HCT116 (cell line): ENCODE measurements around the gene MINDY1. TPM values are rescaled to one million over a fixed set of nuclear protein-coding genes. Genes with fewer than 3 reads are reported as not detected.

Experiments used
- CEBPB ChIP-seq: IDR thresholded peaks from 2 replicates; pipeline ENCODE4 v1.6.1; 2012; ENCODE audit warnings: low read depth
- EGR1 ChIP-seq: IDR thresholded peaks from 2 replicates; pipeline ENCODE4 v1.6.1; 2012; ENCODE audit warnings: low read depth
- ELF1 ChIP-seq: IDR thresholded peaks from 2 replicates; pipeline ENCODE4 v1.6.1; 2012; ENCODE audit warnings: low read depth, borderline replicate concordance
- EZH2 ChIP-seq: fragments of 200-600 bp; sonication (generic); IDR thresholded peaks from 2 replicates; pipeline ENCODE4 v1.6.1; 2017; ENCODE audit warnings: antibody characterized with exemption, mixed run types
- EZH2phosphoT487 ChIP-seq: fragments of 200-600 bp; IDR thresholded peaks from 2 replicates; pipeline ENCODE4 v1.6.1; 2018; ENCODE audit warnings: antibody characterized with exemption, borderline replicate concordance
- FOSL1 ChIP-seq: IDR thresholded peaks from 2 replicates; pipeline ENCODE4 v1.6.1; 2012; ENCODE audit warnings: low read depth
- POLR2AphosphoS5 ChIP-seq: IDR thresholded peaks from 2 replicates; pipeline ENCODE4 v1.6.1; 2011; ENCODE audit warnings: mild to moderate bottlenecking, low read depth, low read length, moderate library complexity
- SP1 ChIP-seq: IDR thresholded peaks from 2 replicates; pipeline ENCODE4 v1.6.1; 2012; ENCODE audit warnings: low read depth
- SRF ChIP-seq: IDR thresholded peaks from 2 replicates; pipeline ENCODE4 v1.6.1; 2012; ENCODE audit warnings: low read depth
- ZFX ChIP-seq: fragments of 450-650 bp; IDR thresholded peaks from 2 replicates; pipeline ENCODE4 v1.6.1; 2017
- total RNA-seq: library from RNA; stranded (reverse); gene quantifications from one replicate; pipeline ENCODE4 v1.2.1, GENCODE V29; 2021; ENCODE audit not compliant: unreplicated experiment
- TF ChIP-seq, protein P1 (sequence below): IDR thresholded peaks from 2 replicates; pipeline ENCODE4 v1.6.1; 2011; ENCODE audit warnings: mild to moderate bottlenecking, low read length, moderate library complexity; ENCODE audit not compliant: insufficient replicate concordance; ENCODE audit errors: extremely low read depth
- TF ChIP-seq, protein P2 (sequence below): IDR thresholded peaks from 2 replicates; pipeline ENCODE4 v1.6.1; 2012; ENCODE audit warnings: low read depth
- TF ChIP-seq, protein P3 (sequence below): IDR thresholded peaks from 2 replicates; pipeline ENCODE4 v1.6.1; 2012

The MINDY1 gene
- total RNA-seq, 1 experiment from 2014 or later, result 1.2 TPM

DNA sequence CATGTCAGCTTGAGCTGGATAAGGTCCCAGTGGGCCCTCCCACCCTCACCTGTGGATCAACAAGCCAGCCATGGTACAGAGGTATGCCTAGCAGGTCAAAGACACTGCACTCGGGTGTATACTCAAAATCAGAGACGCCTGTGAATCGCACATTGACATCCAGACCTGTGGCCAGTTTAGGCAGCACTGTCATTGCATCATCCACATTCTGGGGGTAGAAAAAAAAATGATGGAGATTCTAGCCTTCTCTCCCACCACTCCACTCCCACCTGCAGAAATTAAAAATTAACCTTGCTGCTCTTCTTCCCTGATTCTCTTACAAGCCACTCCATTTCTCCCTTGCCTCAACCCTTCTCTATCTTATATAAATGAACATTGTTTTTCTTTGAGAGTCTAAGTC lies 6.3 kb downstream of the MINDY1 start (continued):
- TF ChIP-seq, protein P1, sequence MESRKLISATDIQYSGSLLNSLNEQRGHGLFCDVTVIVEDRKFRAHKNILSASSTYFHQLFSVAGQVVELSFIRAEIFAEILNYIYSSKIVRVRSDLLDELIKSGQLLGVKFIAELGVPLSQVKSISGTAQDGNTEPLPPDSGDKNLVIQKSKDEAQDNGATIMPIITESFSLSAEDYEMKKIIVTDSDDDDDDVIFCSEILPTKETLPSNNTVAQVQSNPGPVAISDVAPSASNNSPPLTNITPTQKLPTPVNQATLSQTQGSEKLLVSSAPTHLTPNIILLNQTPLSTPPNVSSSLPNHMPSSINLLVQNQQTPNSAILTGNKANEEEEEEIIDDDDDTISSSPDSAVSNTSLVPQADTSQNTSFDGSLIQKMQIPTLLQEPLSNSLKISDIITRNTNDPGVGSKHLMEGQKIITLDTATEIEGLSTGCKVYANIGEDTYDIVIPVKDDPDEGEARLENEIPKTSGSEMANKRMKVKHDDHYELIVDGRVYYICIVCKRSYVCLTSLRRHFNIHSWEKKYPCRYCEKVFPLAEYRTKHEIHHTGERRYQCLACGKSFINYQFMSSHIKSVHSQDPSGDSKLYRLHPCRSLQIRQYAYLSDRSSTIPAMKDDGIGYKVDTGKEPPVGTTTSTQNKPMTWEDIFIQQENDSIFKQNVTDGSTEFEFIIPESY, result no peak
- TF ChIP-seq, protein P2, sequence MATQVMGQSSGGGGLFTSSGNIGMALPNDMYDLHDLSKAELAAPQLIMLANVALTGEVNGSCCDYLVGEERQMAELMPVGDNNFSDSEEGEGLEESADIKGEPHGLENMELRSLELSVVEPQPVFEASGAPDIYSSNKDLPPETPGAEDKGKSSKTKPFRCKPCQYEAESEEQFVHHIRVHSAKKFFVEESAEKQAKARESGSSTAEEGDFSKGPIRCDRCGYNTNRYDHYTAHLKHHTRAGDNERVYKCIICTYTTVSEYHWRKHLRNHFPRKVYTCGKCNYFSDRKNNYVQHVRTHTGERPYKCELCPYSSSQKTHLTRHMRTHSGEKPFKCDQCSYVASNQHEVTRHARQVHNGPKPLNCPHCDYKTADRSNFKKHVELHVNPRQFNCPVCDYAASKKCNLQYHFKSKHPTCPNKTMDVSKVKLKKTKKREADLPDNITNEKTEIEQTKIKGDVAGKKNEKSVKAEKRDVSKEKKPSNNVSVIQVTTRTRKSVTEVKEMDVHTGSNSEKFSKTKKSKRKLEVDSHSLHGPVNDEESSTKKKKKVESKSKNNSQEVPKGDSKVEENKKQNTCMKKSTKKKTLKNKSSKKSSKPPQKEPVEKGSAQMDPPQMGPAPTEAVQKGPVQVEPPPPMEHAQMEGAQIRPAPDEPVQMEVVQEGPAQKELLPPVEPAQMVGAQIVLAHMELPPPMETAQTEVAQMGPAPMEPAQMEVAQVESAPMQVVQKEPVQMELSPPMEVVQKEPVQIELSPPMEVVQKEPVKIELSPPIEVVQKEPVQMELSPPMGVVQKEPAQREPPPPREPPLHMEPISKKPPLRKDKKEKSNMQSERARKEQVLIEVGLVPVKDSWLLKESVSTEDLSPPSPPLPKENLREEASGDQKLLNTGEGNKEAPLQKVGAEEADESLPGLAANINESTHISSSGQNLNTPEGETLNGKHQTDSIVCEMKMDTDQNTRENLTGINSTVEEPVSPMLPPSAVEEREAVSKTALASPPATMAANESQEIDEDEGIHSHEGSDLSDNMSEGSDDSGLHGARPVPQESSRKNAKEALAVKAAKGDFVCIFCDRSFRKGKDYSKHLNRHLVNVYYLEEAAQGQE, result no peak
- TF ChIP-seq ELF1 (no peak), FOSL1 (no peak), ZFX (no peak), EZH2phosphoT487 (no peak), EGR1 (no peak), POLR2AphosphoS5 (no peak), CEBPB (no peak), EZH2 (no peak), SRF (no peak), SP1 (no peak)
- TF ChIP-seq, protein P3, sequence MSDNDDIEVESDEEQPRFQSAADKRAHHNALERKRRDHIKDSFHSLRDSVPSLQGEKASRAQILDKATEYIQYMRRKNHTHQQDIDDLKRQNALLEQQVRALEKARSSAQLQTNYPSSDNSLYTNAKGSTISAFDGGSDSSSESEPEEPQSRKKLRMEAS, result no peak
